Testis (tissue), 3 donors: Measurements from ENCODE around the gene CDH5. TPM values are rescaled to one million over a fixed set of nuclear protein-coding genes. Genes with fewer than 3 reads are reported as not detected.

ENCODE experiments used
- DNase-seq: peaks from one replicate; pipeline ENCODE4 v3.0.0-alpha.2; 2019
- H3K27ac ChIP-seq, 2 donors: fragments of 200-600 bp; sonication (generic); one replicate each; pipeline ENCODE4 v1.5.1; 2019
- H3K27me3 ChIP-seq: fragments of 200-600 bp; sonication (generic); one replicate; pipeline ENCODE4 v1.5.1; 2019
- H3K36me3 ChIP-seq: fragments of 200-600 bp; sonication (generic); one replicate; pipeline ENCODE4 v1.5.1; 2017; ENCODE audit warnings: low read depth; ENCODE audit errors: missing control alignments
- H3K4me1 ChIP-seq: fragments of 200-600 bp; sonication (generic); one replicate; pipeline ENCODE4 v1.5.1; 2019
- H3K4me3 ChIP-seq, 2 donors: fragments of 200-600 bp; sonication (generic); one replicate each; pipeline ENCODE4 v1.5.1; 2017 to 2019
- H3K9me3 ChIP-seq: fragments of 200-600 bp; sonication (generic); one replicate; pipeline ENCODE4 v1.5.1; 2017
- POLR2A ChIP-seq: fragments of 450-650 bp; IDR thresholded peaks from one replicate; pipeline ENCODE4 v1.6.1; 2017; ENCODE audit warnings: antibody characterized with exemption, mild to moderate bottlenecking, moderate library complexity
- WGBS, 2 donors: methylation state at CpG; one replicate each; pipeline ENCODE4 v1.1.5; 2018; 5-methylcytosine and 5-hydroxymethylcytosine counted together
- intact Hi-C: fragments of 100-400 bp; cut with DNase I; formaldehyde crosslinking; loops from one replicate; pipeline ENCODE4 v1.15.1; 2023; ENCODE audit warnings: low total_unique reads
- polyA plus RNA-seq: library from polyadenylated mRNA; stranded (reverse); fragments of 350-450 nt; fragmentation: Illumina TruSeq; extraction: RNeasy Lipid Tissue Mini Kit (QIAGEN cat#74804); gene quantifications from one replicate; pipeline ENCODE4 v1.2.3, GENCODE V29; 2014; ENCODE audit warnings: low read depth, low replicate concordance; ENCODE audit not compliant: insufficient read depth
- total RNA-seq, 2 donors: library from RNA; depleted of rRNA; stranded (reverse); fragments of >200 nt; gene quantifications; one replicate each; pipeline ENCODE4 v1.2.3, GENCODE V29; 2016
- TF ChIP-seq, protein P1 (sequence below), 3 experiments: fragments of 450-650 bp in 2 of 3; fragments of 200-600 bp in 1 of 3; sonication (generic) in 1 of 3; IDR thresholded peaks; one replicate each; pipeline ENCODE4 v1.5.1; 2016 to 2019; ENCODE audit warnings: antibody characterized with exemption in 3 of 3, mild to moderate bottlenecking in 2 of 3, moderate library complexity in 1 of 3

CDH5 gene
- total and polyA plus RNA-seq, 3 donors from 2014 or later, result 22.1 to 40.6 (median 23.8) TPM

GRCh38 chr16:66364117-66364958 is 2.2 kb upstream of the CDH5 start:
- Histone ChIP-seq H3K9me3 (no peaks in the 10 kb centered on the region), H3K4me1 (peaks cover 20% of the 10 kb centered on the region), H3K4me3 (no peak overlapping the region), H3K27ac (peak overlapping the region in 1 of 2 donors; percentile 39), H3K36me3 (no peaks in the 10 kb centered on the region), H3K27me3 (no peaks in the 10 kb centered on the region)
- peak; percentile 79 for DNase-seq
- no peak for TF ChIP-seq POLR2A
- TF ChIP-seq, protein P1, sequence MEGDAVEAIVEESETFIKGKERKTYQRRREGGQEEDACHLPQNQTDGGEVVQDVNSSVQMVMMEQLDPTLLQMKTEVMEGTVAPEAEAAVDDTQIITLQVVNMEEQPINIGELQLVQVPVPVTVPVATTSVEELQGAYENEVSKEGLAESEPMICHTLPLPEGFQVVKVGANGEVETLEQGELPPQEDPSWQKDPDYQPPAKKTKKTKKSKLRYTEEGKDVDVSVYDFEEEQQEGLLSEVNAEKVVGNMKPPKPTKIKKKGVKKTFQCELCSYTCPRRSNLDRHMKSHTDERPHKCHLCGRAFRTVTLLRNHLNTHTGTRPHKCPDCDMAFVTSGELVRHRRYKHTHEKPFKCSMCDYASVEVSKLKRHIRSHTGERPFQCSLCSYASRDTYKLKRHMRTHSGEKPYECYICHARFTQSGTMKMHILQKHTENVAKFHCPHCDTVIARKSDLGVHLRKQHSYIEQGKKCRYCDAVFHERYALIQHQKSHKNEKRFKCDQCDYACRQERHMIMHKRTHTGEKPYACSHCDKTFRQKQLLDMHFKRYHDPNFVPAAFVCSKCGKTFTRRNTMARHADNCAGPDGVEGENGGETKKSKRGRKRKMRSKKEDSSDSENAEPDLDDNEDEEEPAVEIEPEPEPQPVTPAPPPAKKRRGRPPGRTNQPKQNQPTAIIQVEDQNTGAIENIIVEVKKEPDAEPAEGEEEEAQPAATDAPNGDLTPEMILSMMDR (IDR thresholded peaks at IDR 0.05), result no peak
- 60 to 63% methylated on average over 16 of the region's 16 CpGs for WGBS, 2 donors
- intact Hi-C loops, result loop anchor here (10.0 kb wide), 1 partner anchor 120 kb away; no protein-coding TSS in a partner anchor

GRCh38 chr16:66364959-66365306 is 1.6 kb upstream of the CDH5 start:
- intact Hi-C loops, result loop anchor here (10.0 kb wide), 1 partner anchor 120 kb away; no protein-coding TSS in a partner anchor
- no peak for DNase-seq
- TF ChIP-seq, protein P1 (IDR thresholded peaks at IDR 0.05), result no peak
- no peak for TF ChIP-seq POLR2A
- no peaks in the 10 kb centered on the region for H3K27me3 ChIP-seq
- peaks cover 20% of the 10 kb centered on the region for H3K4me1 ChIP-seq
- no peaks in the 10 kb centered on the region for H3K36me3 ChIP-seq
- WGBS, 2 donors, result 34 to 42% methylated on average over 2 of the region's 2 CpGs
- H3K9me3 ChIP-seq, result no peaks in the 10 kb centered on the region
- peak overlapping the region in 1 of 2 donors; percentile 50 for H3K27ac ChIP-seq
- H3K4me3 ChIP-seq, result no peak overlapping the region

GRCh38 chr16:66365651-66366050 is 840 bp upstream of the CDH5 start:
- Histone ChIP-seq H3K4me3 (no peak overlapping the region), H3K27ac (peak overlapping the region in 1 of 2 donors; percentile 72), H3K9me3 (no peaks in the 10 kb centered on the region), H3K4me1 (peaks cover 20% of the 10 kb centered on the region), H3K36me3 (no peaks in the 10 kb centered on the region), H3K27me3 (no peaks in the 10 kb centered on the region)
- TF ChIP-seq, protein P1 (IDR thresholded peaks at IDR 0.05), result no peak
- TF ChIP-seq POLR2A, result no peak
- 49 to 58% methylated on average over 4 of the region's 4 CpGs for WGBS, 2 donors
- intact Hi-C loops, result loop anchor here (10.0 kb wide), 1 partner anchor 119 kb away; no protein-coding TSS in a partner anchor
- peak; percentile 60 for DNase-seq

GRCh38 chr16:66367968-66368891 is 1.7 kb downstream of the CDH5 start:
- TF ChIP-seq POLR2A, result no peak
- TF ChIP-seq, protein P1 (IDR thresholded peaks at IDR 0.05), result no peak

More at GRCh38 chr16:66367968-66368891, 1.7 kb downstream of the CDH5 start:
- peaks cover 26% of the 10 kb centered on the region for H3K4me1 ChIP-seq
- intact Hi-C loops, result loop anchor here (10.0 kb wide), 1 partner anchor 117 kb away; no protein-coding TSS in a partner anchor
- no peaks in the 10 kb centered on the region for H3K9me3 ChIP-seq
- H3K27ac ChIP-seq, result no peak overlapping the region
- no peaks in the 10 kb centered on the region for H3K27me3 ChIP-seq
- no peak for DNase-seq
- 70 to 80% methylated on average over 11 of the region's 11 CpGs for WGBS, 2 donors
- H3K36me3 ChIP-seq, result no peaks in the 10 kb centered on the region
- H3K4me3 ChIP-seq, result no peak overlapping the region
